ENCODE results near the gene MIEN1.
A peak's percentile ranks its signal among the peaks of the same experiment; 100 is the strongest.

MIEN1 gene

DNA sequence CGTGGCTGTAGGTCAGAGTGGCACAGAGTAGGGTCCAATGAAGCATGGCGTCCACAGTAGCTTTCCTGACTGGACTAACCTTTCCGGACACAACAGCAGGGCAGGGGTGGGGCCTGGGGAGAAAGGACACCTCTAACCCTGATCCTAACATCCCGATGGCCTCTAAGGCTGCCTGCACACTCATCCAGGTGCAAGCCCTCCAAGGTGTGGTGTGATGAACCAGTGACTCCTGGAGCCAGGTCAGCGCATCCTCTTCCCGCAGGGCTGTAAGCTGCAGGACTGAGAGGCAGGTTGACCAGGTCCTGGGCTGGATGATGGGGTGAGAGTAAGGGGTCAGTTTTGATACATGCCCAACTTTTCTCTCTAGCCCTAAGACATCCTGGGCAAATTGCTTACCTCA lies 33.6 kb downstream of the MIEN1 start:
- no peak for DNase-seq

- no peak for DNase-seq
Observed at GRCh38 chr17:39695089-39695474, 35.2 kb downstream of the MIEN1 start.

DNA sequence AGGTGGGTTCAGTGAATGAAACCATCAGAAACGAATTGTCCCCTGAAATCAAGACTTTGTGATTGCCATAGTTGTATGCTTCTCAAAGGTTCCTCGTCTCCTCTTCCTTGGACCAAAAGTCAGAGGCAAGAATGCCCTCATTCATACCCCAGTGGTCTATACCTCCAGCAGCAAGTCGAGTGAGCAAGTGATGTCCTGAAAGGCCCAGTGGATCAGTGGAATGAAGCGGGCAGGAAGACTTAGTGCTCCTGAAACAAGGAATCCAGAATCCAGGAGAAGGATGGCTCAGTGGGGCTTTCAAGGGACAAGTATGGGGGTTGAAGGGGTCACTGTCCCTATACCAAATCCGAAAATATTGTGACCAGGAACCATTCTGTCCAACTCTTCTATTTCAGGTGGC lies 35.7 kb downstream of the MIEN1 start:
- DNase-seq = no peak

DNA sequence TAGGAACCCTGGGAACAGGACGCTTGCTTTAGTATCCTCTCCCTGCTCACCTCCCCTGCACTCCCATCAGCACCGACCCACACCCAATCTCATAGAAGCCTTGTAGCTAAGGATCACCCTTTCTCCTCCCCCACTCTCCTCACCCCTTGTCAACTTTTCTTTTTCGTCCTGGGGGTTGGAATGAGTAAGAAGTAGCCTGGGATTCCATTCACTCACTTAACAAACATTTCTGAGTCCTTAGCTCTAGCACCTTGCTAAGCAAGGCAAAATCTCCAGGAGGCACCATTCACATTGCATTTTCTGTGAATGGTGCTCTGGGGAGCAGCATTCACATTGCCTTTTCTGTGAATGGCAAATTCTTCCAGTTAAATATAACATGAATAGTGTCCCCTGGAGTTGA lies 41.4 kb downstream of the MIEN1 start:
- no peak for DNase-seq

DNA sequence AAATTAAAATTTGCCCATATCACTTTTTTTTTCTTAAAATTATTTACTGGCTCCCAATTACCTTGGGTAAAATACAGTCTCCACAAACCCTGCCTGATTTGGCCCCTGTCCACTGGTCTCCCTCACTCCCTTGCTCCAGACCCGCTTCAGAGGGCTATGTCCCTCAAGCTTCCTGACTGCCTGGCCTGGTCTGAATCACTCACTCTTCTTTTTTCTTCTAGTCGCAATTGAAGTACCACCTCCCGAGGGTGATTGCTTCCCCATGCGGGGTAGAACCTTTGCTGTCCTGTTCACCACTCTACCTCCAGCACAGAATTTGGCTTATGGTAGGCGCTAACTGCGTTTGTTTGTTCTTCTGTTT lies 41.9 kb downstream of the MIEN1 start:
- no peak for DNase-seq

DNA sequence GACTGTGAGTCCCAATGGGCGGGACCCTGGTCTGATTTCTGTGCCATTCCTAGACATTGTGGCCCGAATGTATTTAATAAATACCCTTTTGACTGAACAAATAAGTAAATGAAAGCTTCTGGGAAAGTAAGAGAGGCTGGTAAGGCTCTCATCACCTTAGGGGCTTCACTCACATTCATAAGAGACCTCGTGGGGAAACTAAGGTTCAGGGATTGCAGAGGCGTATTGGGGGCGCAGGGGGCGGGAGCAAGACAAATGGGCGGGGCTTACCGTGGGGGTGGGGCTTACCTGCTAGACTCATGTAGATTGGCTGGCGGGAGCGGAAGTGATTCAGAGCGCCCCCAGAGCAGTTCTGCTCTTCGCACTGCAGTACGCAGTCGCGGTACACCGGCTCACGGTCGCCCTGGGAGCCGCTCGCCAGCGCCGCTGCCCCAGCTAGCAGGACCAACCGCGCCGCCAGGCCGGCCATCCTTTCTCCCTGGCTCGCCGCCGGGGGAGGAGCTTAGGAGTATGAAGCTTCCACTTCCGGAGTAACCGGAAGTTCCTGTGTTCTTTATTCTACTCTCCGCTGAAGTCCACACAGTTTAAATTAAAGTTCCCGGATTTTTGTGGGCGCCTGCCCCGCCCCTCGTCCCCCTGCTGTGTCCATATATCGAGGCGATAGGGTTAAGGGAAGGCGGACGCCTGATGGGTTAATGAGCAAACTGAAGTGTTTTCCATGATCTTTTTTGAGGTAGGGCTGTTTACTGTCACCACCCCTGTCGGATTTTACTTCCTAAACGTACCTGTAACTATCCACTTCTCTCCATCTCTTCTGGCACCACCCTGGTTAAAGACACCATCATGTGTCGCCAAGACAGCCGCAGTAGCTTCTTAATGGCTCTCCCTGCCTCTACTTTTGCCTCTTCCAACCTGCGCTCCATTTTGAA lies 42.5 kb downstream of the MIEN1 start, which contains the start of gene PGAP3:
TSS of gene PGAP3 (minus strand) at position 512 of the 929 bp plus-strand sequence. CDS start at position 469, 43 bp downstream.
- DNase-seq = peak; percentile 83

GRCh38 chr17:39687101-39687545 lies 43.2 kb downstream of the MIEN1 start:
- no peak for DNase-seq

DNA sequence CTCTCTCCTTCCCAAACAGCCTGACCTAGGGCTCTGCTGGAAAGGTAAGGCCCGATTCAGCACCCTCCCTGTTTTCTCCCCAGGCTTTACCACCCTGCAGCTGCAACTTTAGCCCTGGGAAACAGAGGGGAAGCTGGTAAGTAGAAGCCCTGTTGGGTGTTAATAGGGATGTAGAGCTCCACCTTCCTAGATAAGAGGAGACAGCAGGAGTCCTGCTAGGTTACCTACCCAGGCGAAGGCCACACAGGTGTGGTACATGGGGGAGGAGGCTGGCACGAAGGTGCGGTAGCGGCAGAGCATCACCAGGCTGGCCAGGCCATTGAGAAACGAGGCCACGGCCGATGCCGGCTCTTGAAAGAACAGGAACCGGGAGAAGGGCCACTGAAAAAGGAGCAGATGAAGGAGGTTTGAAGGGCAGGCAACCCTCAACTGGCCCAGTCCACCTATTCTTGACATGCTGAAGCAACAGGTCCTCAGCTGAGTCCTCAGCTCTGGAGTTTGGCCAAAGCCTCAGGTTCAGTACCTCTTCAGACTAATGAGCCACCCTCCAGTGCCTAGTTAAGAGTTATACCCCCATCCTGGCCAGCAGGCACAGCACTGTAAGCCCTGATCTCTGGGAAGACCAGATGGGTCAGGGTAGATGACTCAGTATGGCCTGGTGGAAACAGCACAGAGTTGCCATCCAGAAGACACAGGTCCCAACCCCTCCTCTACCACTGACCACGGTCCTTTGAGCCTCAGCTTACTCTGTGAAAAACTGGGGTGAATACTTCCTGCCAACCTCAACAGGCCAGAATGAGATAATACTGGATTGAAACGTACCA lies 45.8 kb downstream of the MIEN1 start:
- DNase-seq = no peak

DNA sequence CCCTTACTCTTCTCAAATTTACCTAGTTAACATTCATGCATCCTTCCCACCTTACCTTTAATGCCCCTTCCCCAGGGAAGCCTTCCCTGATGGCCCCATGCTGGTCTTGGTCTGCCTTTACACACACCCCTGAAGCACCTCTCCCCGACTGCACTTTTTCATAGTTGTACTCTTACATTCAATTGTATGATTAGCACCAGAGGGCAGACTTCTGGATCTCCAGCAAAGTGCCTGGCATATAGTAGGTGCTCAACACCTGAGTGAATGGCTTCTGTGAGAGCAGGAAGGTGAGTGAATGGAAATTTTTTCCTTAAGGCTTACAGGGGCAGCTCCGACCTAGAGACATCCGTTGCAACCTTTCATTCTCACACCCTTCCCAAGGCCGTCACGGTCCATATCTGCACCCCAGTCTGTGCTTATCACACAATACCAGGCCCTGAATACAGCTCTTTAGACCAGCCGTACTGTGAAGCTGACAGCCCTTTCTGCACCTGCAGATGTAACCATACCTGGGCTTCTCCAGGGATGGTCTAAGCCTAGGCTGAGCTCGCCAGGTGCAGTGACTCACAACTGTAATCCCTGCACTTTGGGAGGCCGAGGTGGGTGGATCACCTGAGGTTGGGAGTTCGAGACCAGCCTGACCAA lies 46.9 kb downstream of the MIEN1 start:
- DNase-seq = no peak

DNA sequence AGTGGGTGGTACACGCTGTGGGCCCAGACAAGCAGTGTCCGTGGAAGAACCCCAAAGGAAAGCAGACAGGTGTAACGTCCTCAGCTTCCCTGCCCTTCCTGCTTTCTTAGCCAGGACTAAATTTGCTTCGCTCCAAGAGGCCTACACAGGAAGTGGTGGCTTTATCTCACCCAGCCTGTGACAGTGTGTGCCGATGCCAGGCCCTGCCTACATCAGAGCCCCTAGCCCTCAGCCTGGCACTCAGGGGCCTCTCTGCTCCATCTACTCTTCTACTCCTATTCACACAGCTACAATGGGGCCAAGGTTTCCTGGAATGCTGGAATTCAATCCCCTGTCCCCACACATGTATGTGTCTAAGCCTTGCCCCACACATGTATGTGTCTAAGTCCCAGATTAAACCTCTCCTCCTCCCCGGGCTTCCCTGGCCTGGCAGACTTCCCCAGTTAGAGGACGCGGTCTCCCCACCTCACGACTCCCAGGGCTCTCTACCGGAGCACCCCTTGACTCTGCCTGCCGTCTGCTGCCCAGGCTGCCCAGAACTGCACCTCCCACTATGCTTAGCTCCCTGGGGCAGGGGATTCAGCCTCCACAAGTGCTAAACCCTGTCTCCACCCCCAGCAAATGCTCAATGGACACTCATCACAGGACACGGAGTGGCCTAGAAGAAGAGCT lies 50.7 kb downstream of the MIEN1 start:
- no peak for DNase-seq

Measured in activated T-cell treated with anti-CD3 and anti-CD28 coated beads for 4 hours (primary cell).